Measurements from ENCODE around the gene C2CD4B.

Gene C2CD4B

DNA sequence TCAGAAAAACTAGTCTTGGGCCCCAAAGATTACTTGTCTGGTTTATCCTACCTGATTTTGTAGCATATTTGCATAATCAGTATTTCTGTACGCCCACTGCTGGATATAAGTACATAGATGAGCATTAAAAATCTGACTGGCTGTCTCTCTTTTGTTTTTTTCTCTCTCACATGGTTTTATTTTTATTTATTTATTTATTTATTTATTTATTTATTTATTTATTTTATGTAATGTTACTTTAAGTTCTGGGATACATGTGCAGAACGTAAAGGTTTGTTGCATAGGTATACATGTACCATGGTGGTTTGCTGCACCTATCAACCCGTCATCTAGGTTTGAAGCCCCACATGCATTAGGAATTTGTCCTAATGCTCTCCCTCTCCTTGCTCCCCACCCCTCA is 31.9 kb downstream of the C2CD4B start:
- no peaks in the 10 kb centered on the region for H3K36me3 ChIP-seq (ENCODE audit: insufficient read depth, low read length)
- H3K4me3 ChIP-seq (ENCODE audit: low read length), result no peak overlapping the region
- H3K4me1 ChIP-seq (ENCODE audit: insufficient read depth, low read length), result no peaks in the 10 kb centered on the region
- no peaks in the 10 kb centered on the region for H3K9me3 ChIP-seq (ENCODE audit: insufficient read depth, low read depth, low read length)
- no peak overlapping the region for H3K9ac ChIP-seq (ENCODE audit: low read depth, low read length)
- H3K27me3 ChIP-seq (ENCODE audit: insufficient read depth, low read length), result no peaks in the 10 kb centered on the region
- 98% methylated on average over 3 of the region's 3 CpGs for WGBS
- H3K27ac ChIP-seq (ENCODE audit: low read depth, low read length), result no peak overlapping the region

DNA sequence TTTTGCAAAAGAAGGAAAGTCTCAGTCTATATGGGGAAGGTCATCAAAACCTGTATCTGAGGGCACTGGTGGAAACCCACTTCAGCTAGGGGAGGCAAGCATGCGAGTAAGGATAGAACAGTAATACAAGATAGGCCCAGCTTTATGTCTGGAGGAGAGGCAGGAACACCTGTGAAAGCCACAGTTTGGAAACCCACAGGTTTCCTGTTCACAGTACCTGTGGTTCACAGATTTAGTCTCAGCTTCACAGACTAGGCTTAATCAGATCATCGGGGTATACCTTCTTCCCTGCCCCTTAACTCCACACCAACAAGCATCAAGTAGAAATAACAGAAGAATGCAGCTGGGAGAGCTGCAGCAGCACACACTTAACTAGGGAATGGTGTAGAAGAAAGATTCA is 36.2 kb downstream of the C2CD4B start:
- no peaks in the 10 kb centered on the region for H3K27me3 ChIP-seq (ENCODE audit: insufficient read depth, low read length)
- H3K4me3 ChIP-seq (ENCODE audit: low read length), result no peak overlapping the region
- WGBS, result 89% methylated on average over 2 of the region's 2 CpGs
- no peak overlapping the region for H3K27ac ChIP-seq (ENCODE audit: low read depth, low read length)
- peaks cover 5% of the 10 kb centered on the region for H3K4me1 ChIP-seq (ENCODE audit: insufficient read depth, low read length)
- no peak overlapping the region for H3K9ac ChIP-seq (ENCODE audit: low read depth, low read length)
- H3K36me3 ChIP-seq (ENCODE audit: insufficient read depth, low read length), result no peaks in the 10 kb centered on the region
- peaks cover 3% of the 10 kb centered on the region; the same call in 1 of the 2 replicates for H3K9me3 ChIP-seq (ENCODE audit: insufficient read depth, low read depth, low read length)

DNA sequence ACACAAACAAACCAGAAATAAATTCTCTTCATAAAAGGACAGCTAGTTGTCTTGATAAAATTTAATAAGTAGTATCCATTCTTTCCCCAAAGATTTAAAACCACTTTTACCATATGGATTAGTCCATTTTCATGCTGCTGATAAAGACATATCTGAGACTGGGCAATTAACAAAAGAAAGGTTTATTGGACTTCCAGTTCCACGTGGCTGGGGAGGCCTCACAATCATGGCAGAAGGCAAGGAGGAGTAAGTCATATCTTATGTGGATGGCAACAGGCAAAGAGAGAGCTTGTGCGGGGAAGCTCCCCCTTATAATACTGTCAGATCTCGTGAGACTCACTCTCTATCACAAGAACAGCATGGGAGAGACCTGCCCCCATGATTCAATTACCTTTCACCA is 38.7 kb downstream of the C2CD4B start:
- Histone ChIP-seq H3K36me3 (ENCODE audit: insufficient read depth, low read length) (no peaks in the 10 kb centered on the region), H3K27me3 (ENCODE audit: insufficient read depth, low read length) (no peaks in the 10 kb centered on the region), H3K9ac (ENCODE audit: low read depth, low read length) (no peak overlapping the region), H3K9me3 (ENCODE audit: insufficient read depth, low read depth, low read length) (peaks cover 3% of the 10 kb centered on the region; the same call in 1 of the 2 replicates), H3K4me1 (ENCODE audit: insufficient read depth, low read length) (peaks cover 5% of the 10 kb centered on the region), H3K4me3 (ENCODE audit: low read length) (no peak overlapping the region), H3K27ac (ENCODE audit: low read depth, low read length) (no peak overlapping the region)
- WGBS, result 73% methylated on average over 3 of the region's 3 CpGs

DNA sequence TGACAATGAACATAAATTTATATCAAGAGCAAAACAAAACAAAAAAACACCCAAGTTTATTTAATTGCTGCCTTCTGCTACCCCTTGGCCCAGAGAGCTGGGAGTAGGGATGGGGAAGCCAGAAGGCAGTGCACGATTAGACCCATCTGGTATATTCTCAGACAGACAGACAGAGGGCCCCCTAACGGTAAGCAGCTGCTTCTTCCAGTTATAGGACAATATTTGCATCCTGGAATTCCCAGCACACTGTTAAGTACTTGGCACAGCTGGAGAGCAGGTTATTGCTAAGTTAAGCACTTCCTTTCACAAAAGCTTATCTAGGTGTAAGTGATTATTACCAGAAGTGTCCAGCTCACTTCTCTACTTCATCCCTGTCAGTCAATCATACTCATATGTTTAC is 39.3 kb downstream of the C2CD4B start:
- H3K9ac ChIP-seq (ENCODE audit: low read depth, low read length), result no peak overlapping the region
- 67% methylated on average over 2 of the region's 2 CpGs for WGBS
- H3K4me1 ChIP-seq (ENCODE audit: insufficient read depth, low read length), result peaks cover 5% of the 10 kb centered on the region
- H3K27ac ChIP-seq (ENCODE audit: low read depth, low read length), result no peak overlapping the region
- H3K36me3 ChIP-seq (ENCODE audit: insufficient read depth, low read length), result no peaks in the 10 kb centered on the region
- H3K4me3 ChIP-seq (ENCODE audit: low read length), result no peak overlapping the region
- H3K27me3 ChIP-seq (ENCODE audit: insufficient read depth, low read length), result no peaks in the 10 kb centered on the region
- H3K9me3 ChIP-seq (ENCODE audit: insufficient read depth, low read depth, low read length), result peaks cover 3% of the 10 kb centered on the region; the same call in 1 of the 2 replicates

DNA sequence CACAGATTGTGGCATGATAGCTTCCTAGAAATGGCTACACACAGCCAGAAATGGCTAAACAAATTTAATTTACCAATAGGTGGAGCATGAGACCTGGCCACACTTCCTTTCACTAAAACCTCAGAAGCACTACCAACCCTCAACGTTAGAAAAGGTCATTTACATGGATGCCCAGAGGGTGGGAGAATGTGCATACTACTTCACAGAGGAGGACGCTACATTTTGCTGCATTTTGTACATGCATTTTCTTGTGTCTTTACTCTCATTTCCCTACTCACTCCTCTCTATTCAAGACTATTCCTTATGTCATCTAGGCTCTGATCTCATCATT is 40.1 kb downstream of the C2CD4B start:
- Histone ChIP-seq H3K4me3 (ENCODE audit: low read length) (no peak overlapping the region), H3K27ac (ENCODE audit: low read depth, low read length) (no peak overlapping the region), H3K4me1 (ENCODE audit: insufficient read depth, low read length) (peaks cover 5% of the 10 kb centered on the region), H3K9me3 (ENCODE audit: insufficient read depth, low read depth, low read length) (peaks cover 3% of the 10 kb centered on the region; the same call in 1 of the 2 replicates), H3K36me3 (ENCODE audit: insufficient read depth, low read length) (no peaks in the 10 kb centered on the region), H3K27me3 (ENCODE audit: insufficient read depth, low read length) (no peaks in the 10 kb centered on the region), H3K9ac (ENCODE audit: low read depth, low read length) (no peak overlapping the region)
- 51% methylated on average over 2 of the region's 2 CpGs for WGBS

DNA sequence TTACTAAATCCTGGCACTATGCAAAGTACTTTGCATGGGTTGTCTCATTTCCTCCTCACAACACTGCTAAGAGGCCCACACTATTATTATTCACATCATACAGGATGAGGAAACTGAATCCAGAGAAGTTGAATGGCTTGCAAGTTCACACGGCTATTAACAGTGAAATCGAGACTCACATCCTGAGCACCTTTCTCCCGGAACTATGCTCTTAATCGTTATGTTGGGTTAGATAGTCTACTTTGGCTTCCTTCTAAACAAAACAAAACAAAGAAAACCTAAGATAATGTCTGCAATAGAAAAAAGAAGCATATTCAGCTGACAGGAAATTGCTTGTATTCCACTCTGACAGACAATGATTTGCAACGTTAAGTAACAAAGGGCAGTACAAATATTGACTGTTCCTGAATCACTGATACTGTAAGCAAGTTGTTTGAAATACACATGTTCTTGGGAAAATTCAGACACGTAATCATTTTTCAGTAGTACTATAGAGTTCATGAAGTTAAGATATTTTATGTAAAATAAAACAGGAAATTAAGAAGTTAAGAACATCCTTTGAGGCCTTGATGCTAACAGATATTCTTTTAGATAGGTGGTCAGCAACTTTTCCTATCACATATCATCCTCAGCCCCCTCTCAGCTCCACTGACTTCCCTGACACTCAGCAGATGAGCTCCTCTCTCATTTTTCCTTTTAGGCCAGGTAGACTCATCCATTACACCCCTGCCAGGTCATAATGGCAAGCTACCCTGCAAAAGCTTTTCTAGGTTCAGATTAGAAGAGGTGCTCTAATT is 40.7 kb downstream of the C2CD4B start:
- Histone ChIP-seq H3K27ac (ENCODE audit: low read depth, low read length) (no peak overlapping the region), H3K4me3 (ENCODE audit: low read length) (no peak overlapping the region), H3K9me3 (ENCODE audit: insufficient read depth, low read depth, low read length) (peaks cover 3% of the 10 kb centered on the region; the same call in 1 of the 2 replicates), H3K36me3 (ENCODE audit: insufficient read depth, low read length) (no peaks in the 10 kb centered on the region), H3K4me1 (ENCODE audit: insufficient read depth, low read length) (peaks cover 8% of the 10 kb centered on the region), H3K27me3 (ENCODE audit: insufficient read depth, low read length) (no peaks in the 10 kb centered on the region), H3K9ac (ENCODE audit: low read depth, low read length) (no peak overlapping the region)
- 90% methylated on average over 4 of the region's 6 CpGs for WGBS

DNA sequence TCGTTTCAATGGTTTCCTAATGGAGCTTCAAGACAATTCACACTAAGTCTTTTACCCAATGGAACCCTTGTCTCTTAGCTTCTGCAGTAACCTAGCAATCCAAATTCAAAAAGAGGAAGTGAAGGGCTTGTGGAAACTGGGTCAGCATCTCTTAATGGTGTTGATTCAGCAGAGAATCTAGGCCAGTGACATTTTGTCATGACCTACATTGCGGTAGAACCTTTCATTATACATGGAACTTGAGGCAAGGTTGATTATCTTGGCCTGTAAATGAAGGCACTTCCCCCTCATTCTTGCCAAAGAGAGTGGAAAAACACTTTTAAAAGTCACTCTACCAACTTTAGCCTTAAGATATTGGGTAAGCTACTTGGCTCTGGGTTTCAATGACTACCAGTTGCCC is 42.8 kb downstream of the C2CD4B start:
- H3K9ac ChIP-seq (ENCODE audit: low read depth, low read length), result no peak overlapping the region
- peaks cover 17% of the 10 kb centered on the region for H3K4me1 ChIP-seq (ENCODE audit: insufficient read depth, low read length)
- no peaks in the 10 kb centered on the region for H3K27me3 ChIP-seq (ENCODE audit: insufficient read depth, low read length)
- H3K9me3 ChIP-seq (ENCODE audit: insufficient read depth, low read depth, low read length), result peaks cover 1% of the 10 kb centered on the region; the same call in 1 of the 2 replicates
- H3K27ac ChIP-seq (ENCODE audit: low read depth, low read length), result no peak overlapping the region
- 98% methylated on average over 2 of the region's 2 CpGs for WGBS
- H3K4me3 ChIP-seq (ENCODE audit: low read length), result no peak overlapping the region
- no peaks in the 10 kb centered on the region for H3K36me3 ChIP-seq (ENCODE audit: insufficient read depth, low read length)

DNA sequence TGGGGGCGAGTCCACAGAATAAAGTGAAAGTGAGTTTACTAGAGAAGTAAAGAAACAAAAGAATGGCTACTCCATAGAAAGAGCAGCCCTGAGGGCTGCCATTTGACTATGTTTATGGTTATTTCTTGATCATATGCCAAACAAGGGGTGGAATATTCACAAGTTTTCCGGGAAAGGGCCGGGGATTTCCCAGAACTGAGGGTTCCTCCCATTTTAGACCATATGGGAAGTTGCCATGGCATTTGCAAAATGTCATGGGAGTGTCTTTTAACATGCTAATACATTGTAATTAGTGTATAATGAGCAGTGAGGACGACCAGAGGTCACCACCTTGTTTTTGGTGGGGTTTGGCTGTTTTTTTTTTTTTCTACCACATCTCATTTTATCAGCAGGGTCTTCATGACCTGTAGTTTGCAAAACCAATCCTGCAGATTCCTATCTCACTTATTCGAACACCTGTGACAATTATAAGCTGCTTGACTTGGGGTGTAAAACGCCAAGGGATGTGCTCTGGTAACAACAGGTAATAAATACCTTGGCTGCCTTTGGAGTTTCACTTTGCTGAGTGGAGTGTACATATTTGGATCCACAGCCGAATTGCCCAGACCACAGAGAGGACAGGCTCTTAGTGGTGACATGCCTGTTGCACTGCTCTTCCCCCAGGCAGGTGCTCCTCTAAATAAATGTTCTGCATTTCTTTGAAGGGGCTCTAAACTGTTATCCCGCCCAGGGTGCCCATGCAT is 43.6 kb downstream of the C2CD4B start:
- WGBS, result 88% methylated on average over 8 of the region's 8 CpGs
- H3K27me3 ChIP-seq (ENCODE audit: insufficient read depth, low read length), result no peaks in the 10 kb centered on the region
- no peak overlapping the region for H3K9ac ChIP-seq (ENCODE audit: low read depth, low read length)
- no peak overlapping the region for H3K27ac ChIP-seq (ENCODE audit: low read depth, low read length)
- H3K36me3 ChIP-seq (ENCODE audit: insufficient read depth, low read length), result no peaks in the 10 kb centered on the region
- no peak overlapping the region for H3K4me3 ChIP-seq (ENCODE audit: low read length)
- H3K4me1 ChIP-seq (ENCODE audit: insufficient read depth, low read length), result peaks cover 17% of the 10 kb centered on the region
- no peaks in the 10 kb centered on the region for H3K9me3 ChIP-seq (ENCODE audit: insufficient read depth, low read depth, low read length)

DNA sequence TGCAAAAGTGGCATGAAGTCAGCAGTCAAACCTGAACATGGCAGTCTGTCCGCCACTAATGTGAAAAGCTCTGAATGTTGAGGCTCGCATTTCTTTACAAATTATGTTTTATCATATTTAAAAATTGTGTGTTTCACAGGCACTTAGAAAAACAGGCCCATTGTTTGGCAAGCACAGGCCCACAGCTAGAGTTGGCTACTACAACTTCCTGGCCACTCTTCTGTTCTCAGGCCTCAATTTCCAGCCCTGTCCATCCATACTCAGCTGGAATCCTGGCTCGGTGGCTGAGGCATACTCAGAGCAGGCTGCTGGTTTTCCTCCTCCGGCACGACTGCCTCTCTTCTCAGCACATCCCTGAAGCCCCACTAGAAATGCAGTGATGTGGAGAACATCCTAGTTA is 44.3 kb downstream of the C2CD4B start:
- Histone ChIP-seq H3K9ac (ENCODE audit: low read depth, low read length) (no peak overlapping the region), H3K36me3 (ENCODE audit: insufficient read depth, low read length) (no peaks in the 10 kb centered on the region), H3K4me1 (ENCODE audit: insufficient read depth, low read length) (peaks cover 17% of the 10 kb centered on the region), H3K27ac (ENCODE audit: low read depth, low read length) (no peak overlapping the region), H3K27me3 (ENCODE audit: insufficient read depth, low read length) (no peaks in the 10 kb centered on the region), H3K9me3 (ENCODE audit: insufficient read depth, low read depth, low read length) (no peaks in the 10 kb centered on the region), H3K4me3 (ENCODE audit: low read length) (no peak overlapping the region)
- 94% methylated on average over 5 of the region's 5 CpGs for WGBS

DNA sequence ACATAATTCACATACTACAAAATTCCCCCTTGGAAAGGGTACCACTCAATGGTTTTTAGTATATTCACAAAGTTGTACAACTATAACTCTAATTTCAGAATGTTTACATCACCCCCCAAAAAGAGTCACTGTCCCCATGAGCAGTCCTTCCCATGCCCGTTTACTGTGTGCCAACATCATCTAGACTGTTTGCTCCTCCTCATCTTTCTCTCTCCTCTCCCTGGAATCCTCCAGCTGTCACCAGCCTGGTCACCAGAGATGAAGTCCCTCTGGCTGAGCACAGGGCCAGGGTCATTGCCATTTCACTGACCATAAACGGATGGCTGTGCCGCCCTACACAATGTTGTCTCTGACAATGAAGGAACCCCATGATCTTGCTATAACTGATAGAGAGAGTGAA is 45.2 kb downstream of the C2CD4B start:
- Histone ChIP-seq H3K27me3 (ENCODE audit: insufficient read depth, low read length) (no peaks in the 10 kb centered on the region), H3K27ac (ENCODE audit: low read depth, low read length) (no peak overlapping the region), H3K4me3 (ENCODE audit: low read length) (no peak overlapping the region), H3K36me3 (ENCODE audit: insufficient read depth, low read length) (no peaks in the 10 kb centered on the region), H3K4me1 (ENCODE audit: insufficient read depth, low read length) (peaks cover 17% of the 10 kb centered on the region), H3K9me3 (ENCODE audit: insufficient read depth, low read depth, low read length) (no peaks in the 10 kb centered on the region), H3K9ac (ENCODE audit: low read depth, low read length) (no peak overlapping the region)
- WGBS, result 94% methylated on average over 3 of the region's 3 CpGs

DNA sequence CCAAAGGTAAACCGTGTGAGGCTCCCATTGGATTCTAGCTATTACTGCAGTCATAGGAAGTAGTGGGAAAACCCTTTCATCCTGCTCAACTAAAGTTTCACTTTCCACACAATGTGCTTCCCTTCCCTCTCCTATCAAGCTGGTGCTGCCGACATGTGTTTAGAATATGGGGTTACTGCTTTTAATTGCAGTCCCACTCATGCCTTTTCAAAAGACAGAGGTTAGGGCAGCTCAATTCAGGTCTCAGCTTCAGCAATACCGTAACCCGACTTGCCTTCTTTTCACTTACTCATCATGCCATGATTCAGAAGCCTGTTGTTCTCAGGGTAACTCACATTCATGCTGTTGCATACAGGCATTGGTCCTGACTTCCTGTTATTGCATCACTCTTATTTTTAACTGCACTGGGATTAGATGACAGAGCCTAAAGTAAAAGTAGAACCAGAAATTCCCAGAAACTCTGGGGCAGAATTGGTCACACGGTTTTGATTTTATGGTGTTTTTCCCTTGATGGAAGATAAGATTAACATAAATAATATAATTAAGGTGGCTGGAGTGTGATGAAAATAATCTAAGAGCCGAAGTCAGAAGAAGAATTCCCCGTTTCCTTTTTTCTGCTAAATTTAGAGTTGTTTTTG is 45.7 kb downstream of the C2CD4B start:
- no peaks in the 10 kb centered on the region for H3K36me3 ChIP-seq (ENCODE audit: insufficient read depth, low read length)
- H3K27me3 ChIP-seq (ENCODE audit: insufficient read depth, low read length), result no peaks in the 10 kb centered on the region
- no peak overlapping the region for H3K9ac ChIP-seq (ENCODE audit: low read depth, low read length)
- H3K9me3 ChIP-seq (ENCODE audit: insufficient read depth, low read depth, low read length), result no peaks in the 10 kb centered on the region
- 72% methylated on average over 5 of the region's 7 CpGs for WGBS
- H3K4me3 ChIP-seq (ENCODE audit: low read length), result no peak overlapping the region
- peaks cover 16% of the 10 kb centered on the region for H3K4me1 ChIP-seq (ENCODE audit: insufficient read depth, low read length)
- H3K27ac ChIP-seq (ENCODE audit: low read depth, low read length), result no peak overlapping the region

Measured in HUES64 (cell line).